Stimulated activated CD8-positive, alpha-beta memory T cell treated with anti-CD3 and anti-CD28 coated beads, Interleukin-4, amount 100 ng/mL, for 1 hour (primary cell): ENCODE results near the gene DNLZ.
"Not testable (repeated sequence)": the region's sequence is repeated elsewhere in the genome, so short reads cannot be mapped to it uniquely, and the experiment has no call there.

Experiments
- DNase-seq, 2 donors: peaks; one replicate each; pipeline ENCODE4 v3.0.0-alpha.2; 2020; ENCODE audit warnings: low read depth in 2 of 2, low spot score in 1 of 2

Gene DNLZ

GRCh38 chr9:136319244-136319643, 44.3 kb downstream of the DNLZ start:
- DNase-seq: not testable (repeated sequence)

- DNase-seq: no peak
These were observed 44.7 kb downstream of the DNLZ start for GRCh38 chr9:136318776-136319241.

- DNase-seq: no peak
These were observed 45.3 kb downstream of the DNLZ start for GRCh38 chr9:136318111-136318775.

DNA sequence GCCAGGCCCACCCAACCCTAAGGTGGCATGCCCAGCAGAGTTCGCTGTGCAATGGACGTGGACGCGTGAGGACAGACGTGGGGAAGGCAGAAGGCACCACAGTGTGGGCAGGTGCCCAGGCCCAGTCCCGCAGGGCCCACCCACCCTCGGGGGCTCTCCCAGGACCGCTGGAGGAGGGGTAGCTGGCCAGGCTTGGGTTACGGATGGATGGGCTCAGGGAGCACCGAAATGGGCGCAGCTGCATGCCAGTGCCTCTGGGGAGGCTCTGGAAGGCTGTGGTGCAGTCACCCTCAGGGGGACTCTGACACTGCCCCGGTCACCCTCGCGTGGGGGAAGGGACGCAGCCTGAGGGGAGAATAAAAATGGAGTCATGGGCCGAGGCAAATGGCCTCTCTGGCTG, 45.8 kb downstream of the DNLZ start:
- no peak for DNase-seq

DNA sequence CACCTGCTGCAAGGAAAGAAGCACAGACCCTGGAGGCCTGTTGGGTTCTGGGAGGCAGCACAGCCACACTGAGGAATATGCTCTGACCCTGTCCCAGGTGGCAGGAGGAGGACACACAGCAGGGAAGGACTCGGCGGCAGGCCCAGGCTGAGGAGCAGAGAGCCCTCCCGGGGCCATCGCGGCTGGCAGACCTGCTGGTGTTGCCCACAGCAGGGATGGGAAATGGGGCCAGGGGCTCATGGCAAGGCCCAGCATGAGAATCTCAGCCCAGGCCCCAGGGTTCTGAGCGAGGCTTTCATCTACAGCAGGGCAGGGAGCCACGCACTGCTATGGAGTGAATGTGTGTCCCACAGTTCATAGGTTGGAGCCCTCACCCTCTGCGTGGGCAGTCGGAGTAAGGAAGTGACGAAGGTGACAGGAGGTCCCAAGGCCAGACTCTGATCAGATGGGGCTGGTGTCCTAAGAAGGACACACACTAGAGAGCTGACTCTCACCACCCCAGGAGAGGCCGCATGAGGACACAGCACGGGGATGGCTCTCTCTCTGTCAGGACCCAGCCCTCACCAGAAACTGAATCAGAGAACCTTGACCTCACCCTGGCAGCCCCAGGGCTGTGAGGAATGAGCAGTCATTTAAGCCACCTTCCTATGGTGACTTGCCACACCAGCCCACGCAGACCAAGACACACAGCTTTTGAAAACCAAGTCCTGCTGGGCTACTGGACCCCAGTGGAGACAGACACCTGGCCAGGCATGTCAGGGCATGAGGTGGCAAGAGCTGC, 46.5 kb downstream of the DNLZ start:
- DNase-seq: no peak

- DNase-seq: no peak
These were observed 47.2 kb downstream of the DNLZ start for GRCh38 chr9:136316271-136316751.

DNA sequence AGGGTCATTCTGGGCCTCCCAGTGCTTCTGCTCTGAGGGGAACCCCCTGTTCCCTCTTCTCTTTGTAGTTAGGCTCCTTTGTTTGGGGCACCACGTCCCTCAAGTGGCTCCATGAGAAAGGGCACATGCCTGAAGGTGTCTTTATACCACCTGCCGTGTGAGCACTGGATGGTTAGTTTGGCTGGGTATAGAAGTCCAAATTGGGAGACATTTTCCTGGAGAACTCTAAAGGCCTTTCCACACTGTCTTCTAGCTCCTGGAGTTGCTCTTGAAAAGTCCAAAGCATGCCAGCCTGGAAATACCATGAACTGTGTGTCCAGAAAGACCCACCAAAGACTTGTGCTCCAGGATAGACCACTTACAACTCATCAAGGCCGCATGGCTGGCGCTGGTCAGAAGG, 48.6 kb downstream of the DNLZ start:
- DNase-seq: no peak

DNA sequence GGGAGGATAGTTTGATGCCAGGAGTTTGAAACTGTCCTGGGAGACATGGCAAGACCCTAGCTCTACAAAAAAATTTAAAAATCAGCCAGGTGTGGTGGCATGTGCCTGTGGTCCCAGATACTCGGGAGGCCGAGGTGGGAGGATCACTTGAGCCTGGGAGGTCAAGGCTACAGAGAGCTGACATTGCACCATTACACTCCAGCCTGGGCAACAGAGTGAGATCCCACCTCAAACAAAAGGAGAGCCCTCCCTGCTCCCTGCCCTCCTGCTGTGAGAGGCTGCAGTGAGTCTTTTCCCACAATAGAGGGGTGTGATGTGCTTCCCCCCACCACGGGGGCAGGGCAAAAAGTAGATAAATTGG, 49.5 kb downstream of the DNLZ start:
- DNase-seq: no peak

DNA sequence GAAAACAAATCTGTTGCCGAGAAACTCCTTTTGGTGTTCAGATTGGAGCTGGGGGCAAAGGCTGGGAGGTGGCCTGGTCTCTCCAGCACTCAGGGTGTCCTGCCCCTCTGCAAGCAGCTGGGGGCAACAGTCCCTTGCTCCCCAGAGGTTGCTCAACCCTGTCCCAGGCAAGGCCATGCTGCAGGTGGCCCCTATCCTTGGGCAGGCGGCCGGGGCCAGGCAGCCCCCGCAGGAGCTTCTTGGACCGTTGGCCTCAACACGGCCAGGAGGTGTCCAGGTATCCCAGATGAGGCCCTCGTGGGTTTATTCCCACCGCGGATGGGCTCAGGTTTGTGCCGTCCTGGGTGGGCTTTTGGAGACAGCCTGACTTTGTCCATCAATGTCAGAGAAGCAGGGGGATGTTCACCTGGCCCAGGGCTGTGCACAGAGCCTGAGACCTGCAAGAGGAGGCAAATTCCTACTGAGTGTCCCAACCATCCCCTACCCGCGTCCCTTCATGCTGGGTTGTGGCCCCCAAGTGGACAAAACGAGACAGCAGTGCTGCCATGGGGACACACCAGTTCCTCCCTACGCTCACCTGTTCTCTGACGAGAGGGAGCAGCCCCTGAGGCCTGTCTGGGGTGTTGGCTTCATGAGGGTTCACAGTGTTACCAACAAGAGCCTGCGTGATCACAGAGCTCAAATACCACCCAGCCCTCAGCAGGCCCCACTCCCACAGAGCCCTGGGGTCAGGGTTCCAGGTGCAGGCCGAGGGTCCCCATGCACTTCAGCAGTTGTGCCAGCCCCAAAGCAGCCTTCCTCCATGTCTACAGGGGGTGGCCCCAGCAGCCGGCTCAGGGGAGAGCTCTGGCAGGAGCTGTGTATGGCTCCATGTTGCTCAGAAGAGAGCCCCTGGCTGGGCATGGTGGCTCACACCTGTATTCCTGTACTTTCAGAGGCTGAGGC, 50.2 kb downstream of the DNLZ start:
- no peak for DNase-seq

DNA sequence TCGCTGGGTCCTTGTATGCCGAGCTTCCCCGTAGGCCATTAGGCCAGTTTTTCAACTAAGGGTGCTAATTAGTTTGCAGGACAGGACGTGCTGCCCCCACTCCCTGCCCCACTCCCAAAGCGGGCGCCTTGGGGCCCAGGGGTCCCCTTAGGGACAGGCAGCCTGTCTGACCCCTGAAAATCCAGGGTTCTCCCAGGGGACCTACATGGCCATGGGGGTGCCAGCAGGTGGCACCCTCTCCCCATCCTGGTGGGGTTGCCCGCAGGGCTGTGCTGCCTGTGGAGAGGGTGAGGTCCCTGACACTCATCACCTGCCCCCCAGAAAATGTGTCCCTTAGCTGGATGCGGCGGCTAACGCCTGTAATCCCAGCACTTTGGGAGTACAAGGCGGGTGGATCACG, 51.1 kb downstream of the DNLZ start:
- no peak for DNase-seq

GRCh38 chr9:136312009-136312375, 51.6 kb downstream of the DNLZ start:
- no peak for DNase-seq

GRCh38 chr9:136311051-136312008, 52.2 kb downstream of the DNLZ start:
- no peak for DNase-seq

GRCh38 chr9:136310273-136311030, 53.1 kb downstream of the DNLZ start:
- no peak for DNase-seq

DNA sequence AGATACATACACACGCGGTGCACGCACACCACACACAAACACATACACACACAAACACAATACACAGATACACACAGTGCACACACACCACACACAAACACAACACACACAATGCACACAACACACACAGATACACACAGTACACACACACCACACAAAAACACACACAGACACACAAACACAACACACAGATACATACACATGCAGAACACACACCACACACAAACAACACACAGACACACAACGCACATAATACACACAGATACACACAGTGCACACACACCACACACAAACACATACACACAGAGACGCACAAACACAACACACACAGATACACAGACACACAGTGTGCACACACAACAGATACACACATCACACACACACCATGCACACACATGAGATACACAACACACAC, 53.7 kb downstream of the DNLZ start:
- no peak for DNase-seq
